HG02763 (cell line): ENCODE results near the gene SPINT3.

Source experiments
- ATAC-seq: cut with Tn5 transposase; IDR thresholded peaks from one replicate; pipeline ENCODE4 v1.9.1; 2021; ENCODE audit warnings: mild to moderate bottlenecking, moderate library complexity; ENCODE audit not compliant: unreplicated experiment

The SPINT3 gene

GRCh38 chr20:45515147-45515913, at the start of gene SPINT3:
SPINT3 (minus strand) TSS chr20:45515622; CDS start chr20:45515608, 14 bp downstream.
- no peak for ATAC-seq

DNA sequence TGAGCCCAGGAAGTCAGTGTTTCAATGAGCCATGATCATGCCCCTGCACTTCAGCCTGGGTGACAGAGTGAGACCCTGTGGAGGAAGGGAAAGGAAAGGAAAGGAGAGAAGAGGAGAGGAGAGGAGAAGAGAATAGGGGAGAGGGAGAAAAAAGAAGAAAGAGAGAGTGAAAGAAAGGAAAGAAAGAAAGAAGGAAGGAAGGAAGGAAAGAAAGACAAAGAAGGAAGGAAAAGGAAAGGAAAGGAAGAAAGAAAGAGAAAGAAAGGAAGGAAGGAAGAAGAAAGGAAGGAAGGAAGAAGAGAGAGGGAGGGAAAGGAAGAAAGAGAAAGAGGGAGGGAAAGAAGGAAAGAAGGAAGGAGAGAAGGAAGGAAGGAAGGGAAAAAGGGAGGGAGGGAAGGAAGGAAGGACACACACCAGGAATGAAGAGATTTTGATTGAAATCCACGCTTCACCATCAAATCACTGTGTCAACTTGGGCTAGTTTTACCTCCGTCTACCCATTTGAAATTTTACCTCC, 49.4 kb upstream of the SPINT3 start:
- ATAC-seq, result no peak

GRCh38 chr20:45555198-45555597, 39.8 kb upstream of the SPINT3 start:
- ATAC-seq, result no peak

DNA sequence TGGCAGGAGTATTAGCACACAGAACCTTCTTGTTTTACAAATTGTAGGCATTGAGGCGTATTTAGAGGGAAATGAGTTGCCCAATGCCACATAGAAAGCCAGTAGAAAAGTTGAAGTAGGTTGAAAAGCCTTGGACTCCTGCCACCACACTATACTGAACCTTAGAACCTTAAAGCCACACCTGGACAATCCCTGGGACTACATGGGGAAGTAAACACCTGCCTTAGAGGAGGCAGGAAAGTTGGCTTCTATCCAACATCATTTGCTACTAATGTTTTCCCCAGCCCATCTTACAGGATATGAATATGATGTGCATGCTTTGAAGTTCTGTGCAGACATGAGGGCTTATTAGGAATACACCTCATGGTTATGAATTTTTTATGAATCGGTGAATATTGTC, 37.0 kb upstream of the SPINT3 start:
- ATAC-seq, result no peak

GRCh38 chr20:45550765-45551164, 35.3 kb upstream of the SPINT3 start:
- no peak for ATAC-seq

DNA sequence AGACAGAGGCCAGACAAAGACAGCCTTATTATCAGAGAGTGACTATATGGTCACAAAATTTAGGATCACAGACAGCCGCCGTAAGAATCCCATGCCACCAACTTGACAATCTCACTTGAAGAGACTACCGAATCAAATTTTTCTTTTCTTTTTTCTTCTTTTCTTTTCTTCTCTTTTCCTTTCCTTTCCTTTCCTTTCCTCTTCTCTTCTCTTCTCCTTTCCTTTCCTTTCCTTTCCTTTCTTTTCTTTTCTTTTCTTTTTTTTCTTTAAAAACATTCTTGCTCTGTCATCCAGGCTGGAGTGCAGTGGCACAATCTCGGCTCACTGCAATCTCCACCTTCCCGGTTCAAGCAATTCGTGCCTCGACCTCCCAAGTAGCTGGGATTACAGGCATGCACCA, 33.0 kb upstream of the SPINT3 start:
- no peak for ATAC-seq

GRCh38 chr20:45547206-45547770, 31.9 kb upstream of the SPINT3 start, which contains the start of gene EPPIN:
EPPIN (minus strand) TSS chr20:45547401; CDS start chr20:45547357, 44 bp downstream.
- no peak for ATAC-seq

GRCh38 chr20:45545754-45546453, 30.5 kb upstream of the SPINT3 start:
- no peak for ATAC-seq

GRCh38 chr20:45545351-45545750, 29.9 kb upstream of the SPINT3 start:
- ATAC-seq, result no peak

DNA sequence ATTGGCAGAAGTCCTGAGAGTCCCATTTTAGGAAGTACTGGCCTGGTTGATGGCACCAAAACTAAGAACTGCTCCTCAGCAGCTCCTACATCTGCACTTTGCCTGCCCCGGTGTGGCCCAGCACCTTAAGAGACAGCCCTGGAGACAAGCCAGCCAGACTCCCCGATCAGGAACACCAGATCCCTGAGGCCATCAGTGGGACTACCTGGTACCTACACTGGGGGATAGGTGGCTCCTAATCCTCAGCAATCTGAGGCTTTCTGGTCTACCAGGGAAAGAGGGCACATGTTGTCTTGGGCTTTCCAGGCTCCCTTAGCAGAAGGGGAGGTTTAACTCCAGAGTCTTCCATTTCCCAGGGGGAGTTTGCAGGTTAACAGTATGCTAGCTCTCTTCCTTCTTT, 24.0 kb upstream of the SPINT3 start, which contains the start of gene WFDC6:
Gene WFDC6, minus strand, starts transcription at position 101 of the 400 bp plus-strand sequence. Its CDS starts 75 bp downstream, at position 26.
- ATAC-seq, result no peak

GRCh38 chr20:45538209-45538799, 22.9 kb upstream of the SPINT3 start:
- no peak for ATAC-seq

- ATAC-seq, result no peak
Measured at GRCh38 chr20:45527294-45527693, 11.9 kb upstream of the SPINT3 start.

DNA sequence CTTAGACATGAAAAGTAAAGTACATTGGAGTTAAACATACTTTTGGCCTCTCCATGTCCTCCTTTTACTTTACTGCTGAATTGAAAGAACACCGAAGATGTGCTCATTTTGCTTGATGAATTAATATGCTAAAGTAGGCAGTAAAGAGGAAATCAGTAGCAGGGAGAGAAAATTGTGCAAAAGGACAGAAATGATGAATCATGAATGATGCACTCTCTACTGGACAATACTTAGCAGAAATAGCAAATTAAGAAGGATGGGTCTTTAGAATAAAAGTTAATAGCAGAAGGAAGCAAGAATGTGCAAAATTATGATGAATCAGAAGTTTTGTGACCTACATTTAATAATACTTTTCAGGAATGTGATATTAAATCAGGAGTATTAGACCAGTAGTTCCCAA, 8.4 kb upstream of the SPINT3 start:
- no peak for ATAC-seq

- no peak for ATAC-seq
Measured at GRCh38 chr20:45518282-45518681, 2.9 kb upstream of the SPINT3 start.

GRCh38 chr20:45510242-45510862, 5.1 kb downstream of the SPINT3 start:
- ATAC-seq, result no peak

DNA sequence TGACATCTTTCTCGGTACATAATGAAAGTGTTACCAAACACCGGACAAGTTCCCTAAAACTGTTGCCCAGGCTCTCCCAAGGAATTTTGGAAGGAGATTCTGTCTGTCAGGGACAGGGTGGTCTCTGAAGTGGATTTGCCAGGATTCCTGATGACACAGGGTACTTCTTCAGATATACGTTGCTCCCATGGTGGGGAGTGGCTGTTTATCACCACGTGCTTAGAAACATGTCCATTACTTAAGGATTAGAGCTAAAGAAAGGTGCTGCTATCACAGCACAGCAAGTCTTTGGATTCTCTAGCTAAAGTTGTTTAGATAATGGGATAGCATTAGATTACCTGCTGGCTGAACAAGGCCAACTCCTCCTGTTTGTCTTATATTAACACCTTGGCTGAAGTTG, 6.3 kb downstream of the SPINT3 start:
- no peak for ATAC-seq

- no peak for ATAC-seq
Measured at GRCh38 chr20:45508068-45508886, 7.1 kb downstream of the SPINT3 start.

GRCh38 chr20:45507011-45507820, 8.2 kb downstream of the SPINT3 start:
- ATAC-seq, result no peak

GRCh38 chr20:45506398-45506797, 9.0 kb downstream of the SPINT3 start:
- ATAC-seq, result no peak
